ENCODE measurements around the gene CPNE7. TPM values are rescaled to one million over a fixed set of nuclear protein-coding genes. Genes with fewer than 3 reads are reported as not detected.

CPNE7 gene
- polyA plus RNA-seq, 1 donor, result 11.7 TPM

GRCh38 chr16:89615596-89616090 lies 40.1 kb downstream of the CPNE7 start:
- Histone ChIP-seq H3K4me1 (ENCODE audit: control insufficient read depth, insufficient read depth, low read length) (peaks cover 38% of the 10 kb centered on the region), H3K4me3 (ENCODE audit: low read length) (no peak overlapping the region), H3K27ac (ENCODE audit: low read length) (no peak overlapping the region), H3K9me3 (ENCODE audit: control insufficient read depth, low read depth, low read length) (peaks cover 13% of the 10 kb centered on the region), H3K27me3 (ENCODE audit: control insufficient read depth, insufficient read depth, low read length) (no peaks in the 10 kb centered on the region), H3K36me3 (ENCODE audit: control insufficient read depth, insufficient read depth, low read length) (no peaks in the 10 kb centered on the region)
- no CpG with 5 or more reads among the region's 17 CpGs for WGBS (ENCODE audit: insufficient coverage, low lambda C conversion rate)
- no peak for DNase-seq

- no peak overlapping the region for H3K4me3 ChIP-seq (ENCODE audit: low read length)
- H3K36me3 ChIP-seq (ENCODE audit: control insufficient read depth, insufficient read depth, low read length), result no peaks in the 10 kb centered on the region
- no peak overlapping the region for H3K27ac ChIP-seq (ENCODE audit: low read length)
- no CpG with 5 or more reads among the region's 20 CpGs for WGBS (ENCODE audit: insufficient coverage, low lambda C conversion rate)
- H3K27me3 ChIP-seq (ENCODE audit: control insufficient read depth, insufficient read depth, low read length), result no peaks in the 10 kb centered on the region
- H3K9me3 ChIP-seq (ENCODE audit: control insufficient read depth, low read depth, low read length), result peaks cover 13% of the 10 kb centered on the region
- no peak for DNase-seq
- peaks cover 41% of the 10 kb centered on the region for H3K4me1 ChIP-seq (ENCODE audit: control insufficient read depth, insufficient read depth, low read length)
Observed at GRCh38 chr16:89616623-89617022, 41.1 kb downstream of the CPNE7 start.

DNA sequence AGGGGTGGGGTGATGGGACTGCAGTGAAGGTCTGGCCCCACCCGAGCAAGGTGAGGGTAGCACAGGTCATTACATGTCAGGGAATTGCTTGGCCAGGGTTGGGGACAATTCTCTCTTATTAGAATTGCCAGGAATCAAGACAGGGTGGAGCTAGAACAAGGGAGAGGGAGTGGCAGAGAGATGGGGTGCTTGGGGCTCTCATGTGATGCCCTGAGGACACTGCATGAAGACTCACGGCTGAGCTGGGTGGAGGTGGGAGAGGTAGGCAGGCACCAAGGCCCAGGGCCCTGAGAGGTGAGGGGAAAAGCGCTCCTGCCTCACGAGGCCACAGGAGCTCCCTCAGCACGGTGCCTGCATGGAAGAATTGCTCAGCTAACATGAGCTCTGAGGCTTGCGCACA lies 41.5 kb downstream of the CPNE7 start:
- Histone ChIP-seq H3K27me3 (ENCODE audit: control insufficient read depth, insufficient read depth, low read length) (no peaks in the 10 kb centered on the region), H3K4me3 (ENCODE audit: low read length) (no peak overlapping the region), H3K4me1 (ENCODE audit: control insufficient read depth, insufficient read depth, low read length) (peaks cover 45% of the 10 kb centered on the region), H3K36me3 (ENCODE audit: control insufficient read depth, insufficient read depth, low read length) (no peaks in the 10 kb centered on the region), H3K27ac (ENCODE audit: low read length) (no peak overlapping the region), H3K9me3 (ENCODE audit: control insufficient read depth, low read depth, low read length) (peaks cover 13% of the 10 kb centered on the region)
- WGBS (ENCODE audit: insufficient coverage, low lambda C conversion rate), result no CpG with 5 or more reads among the region's 6 CpGs
- DNase-seq, result no peak

- H3K36me3 ChIP-seq (ENCODE audit: control insufficient read depth, insufficient read depth, low read length), result peaks cover 4% of the 10 kb centered on the region
- no peak overlapping the region for H3K27ac ChIP-seq (ENCODE audit: low read length)
- peaks cover 36% of the 10 kb centered on the region for H3K4me1 ChIP-seq (ENCODE audit: control insufficient read depth, insufficient read depth, low read length)
- no CpG with 5 or more reads among the region's 16 CpGs for WGBS (ENCODE audit: insufficient coverage, low lambda C conversion rate)
- H3K4me3 ChIP-seq (ENCODE audit: low read length), result no peak overlapping the region
- no peak for DNase-seq
- peaks cover 13% of the 10 kb centered on the region for H3K9me3 ChIP-seq (ENCODE audit: control insufficient read depth, low read depth, low read length)
- H3K27me3 ChIP-seq (ENCODE audit: control insufficient read depth, insufficient read depth, low read length), result no peaks in the 10 kb centered on the region
Observed at GRCh38 chr16:89618109-89618998, 42.8 kb downstream of the CPNE7 start.

DNA sequence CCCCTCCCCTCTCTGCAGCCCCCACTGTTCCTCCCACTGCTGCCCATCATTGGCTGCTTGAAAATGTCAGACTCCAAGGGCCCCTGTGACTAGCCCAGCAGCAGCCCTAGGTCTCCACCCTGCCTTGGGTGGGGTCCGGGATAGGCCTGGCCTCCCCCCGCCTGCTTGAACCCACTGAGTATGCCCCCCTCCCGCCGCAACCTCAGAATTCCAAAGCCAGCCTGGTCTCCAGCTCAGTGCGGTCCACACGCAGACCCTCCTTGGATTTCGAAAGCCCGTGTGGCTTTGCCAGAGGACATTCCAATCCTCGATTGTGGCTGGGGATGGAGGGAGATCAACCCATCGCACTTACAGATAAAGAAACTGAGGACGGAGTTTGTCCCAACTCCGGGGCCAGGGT lies 44.3 kb downstream of the CPNE7 start:
- no CpG with 5 or more reads among the region's 12 CpGs for WGBS (ENCODE audit: insufficient coverage, low lambda C conversion rate)
- H3K4me1 ChIP-seq (ENCODE audit: control insufficient read depth, insufficient read depth, low read length), result peaks cover 34% of the 10 kb centered on the region
- H3K36me3 ChIP-seq (ENCODE audit: control insufficient read depth, insufficient read depth, low read length), result peaks cover 4% of the 10 kb centered on the region
- peaks cover 8% of the 10 kb centered on the region for H3K9me3 ChIP-seq (ENCODE audit: control insufficient read depth, low read depth, low read length)
- H3K27ac ChIP-seq (ENCODE audit: low read length), result no peak overlapping the region
- H3K4me3 ChIP-seq (ENCODE audit: low read length), result no peak overlapping the region
- no peak for DNase-seq
- no peaks in the 10 kb centered on the region for H3K27me3 ChIP-seq (ENCODE audit: control insufficient read depth, insufficient read depth, low read length)

DNA sequence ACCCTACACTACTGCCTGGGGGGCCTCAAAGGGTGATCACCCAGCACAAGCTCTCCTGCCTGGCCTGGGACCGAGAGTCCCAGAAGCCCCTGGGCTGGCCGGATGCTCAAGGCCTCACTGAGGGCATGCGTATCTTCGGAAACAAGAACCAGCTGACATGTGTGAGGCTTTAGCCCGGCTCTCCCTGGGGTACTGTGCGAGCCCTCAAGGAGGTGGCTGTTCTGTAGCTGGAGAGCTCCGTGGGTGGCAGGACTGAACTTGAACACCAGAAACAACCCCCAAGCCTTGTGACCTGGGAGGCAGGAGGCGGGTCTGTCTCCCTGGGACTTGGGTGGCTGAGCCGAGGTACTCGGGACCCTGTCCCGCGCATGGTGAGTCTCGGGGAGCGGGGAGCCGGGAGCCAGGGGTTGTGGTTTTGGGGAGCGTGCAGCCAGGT lies 44.9 kb downstream of the CPNE7 start:
- no peak for DNase-seq
- WGBS (ENCODE audit: insufficient coverage, low lambda C conversion rate), result no CpG with 5 or more reads among the region's 16 CpGs
- Histone ChIP-seq H3K9me3 (ENCODE audit: control insufficient read depth, low read depth, low read length) (peaks cover 6% of the 10 kb centered on the region), H3K27me3 (ENCODE audit: control insufficient read depth, insufficient read depth, low read length) (no peaks in the 10 kb centered on the region), H3K36me3 (ENCODE audit: control insufficient read depth, insufficient read depth, low read length) (peaks cover 4% of the 10 kb centered on the region), H3K27ac (ENCODE audit: low read length) (no peak overlapping the region), H3K4me3 (ENCODE audit: low read length) (no peak overlapping the region), H3K4me1 (ENCODE audit: control insufficient read depth, insufficient read depth, low read length) (peaks cover 34% of the 10 kb centered on the region)

DNA sequence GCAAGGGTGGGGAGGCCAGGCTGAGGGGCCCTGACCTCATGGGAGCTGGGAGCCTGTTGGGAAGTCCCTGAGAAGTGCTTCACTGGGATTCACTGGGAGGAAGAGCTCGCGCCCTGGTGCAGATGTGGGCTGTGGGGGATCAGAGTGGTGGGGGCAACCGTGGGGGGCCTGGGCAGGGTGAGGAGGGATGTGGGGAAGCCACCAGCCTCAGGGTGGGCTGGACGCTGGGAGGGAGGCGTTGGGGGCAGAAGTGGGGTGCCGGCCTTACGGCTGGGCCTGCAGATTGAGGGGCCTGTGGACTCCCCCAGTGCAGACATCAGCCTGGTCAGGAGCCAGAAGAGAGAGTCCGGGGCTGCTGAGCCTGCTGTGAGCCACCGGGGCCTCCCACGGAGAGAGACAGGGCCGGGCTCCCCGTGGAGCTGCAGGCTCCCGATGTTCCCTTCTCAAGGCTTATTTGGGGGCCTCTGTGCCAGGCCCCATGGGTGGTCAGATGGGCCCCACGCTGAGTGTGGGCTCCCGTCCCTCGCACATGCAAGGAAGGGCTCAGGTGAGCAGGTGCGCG lies 45.7 kb downstream of the CPNE7 start:
- H3K36me3 ChIP-seq (ENCODE audit: control insufficient read depth, insufficient read depth, low read length), result peaks cover 6% of the 10 kb centered on the region
- peaks cover 5% of the 10 kb centered on the region for H3K9me3 ChIP-seq (ENCODE audit: control insufficient read depth, low read depth, low read length)
- WGBS (ENCODE audit: insufficient coverage, low lambda C conversion rate), result no CpG with 5 or more reads among the region's 18 CpGs
- H3K27me3 ChIP-seq (ENCODE audit: control insufficient read depth, insufficient read depth, low read length), result no peaks in the 10 kb centered on the region
- DNase-seq, result no peak
- H3K27ac ChIP-seq (ENCODE audit: low read length), result no peak overlapping the region
- peaks cover 37% of the 10 kb centered on the region for H3K4me1 ChIP-seq (ENCODE audit: control insufficient read depth, insufficient read depth, low read length)
- no peak overlapping the region for H3K4me3 ChIP-seq (ENCODE audit: low read length)

- peak in 1 of 2 donors; percentile 52 for DNase-seq
Observed at GRCh38 chr16:89621698-89622409, 46.3 kb downstream of the CPNE7 start.

DNA sequence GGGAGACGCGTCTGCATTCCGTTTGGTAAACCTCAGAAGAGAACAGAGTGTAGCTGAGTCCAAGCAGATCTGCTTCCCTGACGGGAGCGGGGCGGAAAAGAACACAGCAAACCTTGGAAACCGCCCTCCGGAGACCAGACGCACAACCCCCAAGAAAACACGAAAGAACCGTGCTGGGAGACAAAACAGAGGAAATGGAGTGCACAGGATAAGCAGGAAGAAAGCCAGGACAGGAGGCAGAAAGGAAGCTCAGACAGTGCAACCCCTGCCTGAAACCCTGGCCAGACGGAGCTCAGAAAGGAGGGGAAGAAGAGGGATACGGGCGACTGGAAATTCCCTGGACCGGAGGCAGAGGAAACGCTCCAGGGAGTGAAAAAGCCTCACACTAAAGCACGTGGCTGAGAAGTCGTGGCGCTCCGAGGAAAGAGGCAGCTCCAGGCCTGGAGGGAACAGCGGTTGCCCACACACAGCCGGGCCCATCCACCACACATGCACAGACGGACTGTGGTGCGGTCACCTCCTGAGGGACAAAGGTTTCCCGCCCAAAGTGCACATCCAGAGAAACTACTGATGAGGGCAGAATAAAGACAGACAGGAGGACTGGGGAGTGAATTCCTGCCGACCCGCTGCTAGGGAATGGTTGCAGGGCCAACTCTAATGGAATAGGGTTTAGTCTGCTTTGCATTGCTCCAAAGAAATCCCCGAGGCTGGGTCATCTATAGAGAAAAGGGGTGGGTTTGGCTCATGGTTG lies 48.1 kb downstream of the CPNE7 start:
- no peak overlapping the region for H3K27ac ChIP-seq (ENCODE audit: low read length)
- peaks cover 29% of the 10 kb centered on the region for H3K4me1 ChIP-seq (ENCODE audit: control insufficient read depth, insufficient read depth, low read length)
- no peak for DNase-seq
- no peaks in the 10 kb centered on the region for H3K9me3 ChIP-seq (ENCODE audit: control insufficient read depth, low read depth, low read length)
- 92% methylated on average over 9 of the region's 28 CpGs for WGBS (ENCODE audit: insufficient coverage, low lambda C conversion rate)
- no peak overlapping the region for H3K4me3 ChIP-seq (ENCODE audit: low read length)
- no peaks in the 10 kb centered on the region for H3K27me3 ChIP-seq (ENCODE audit: control insufficient read depth, insufficient read depth, low read length)
- peaks cover 7% of the 10 kb centered on the region for H3K36me3 ChIP-seq (ENCODE audit: control insufficient read depth, insufficient read depth, low read length)

More at GRCh38 chr16:89621698-89622409, 46.3 kb downstream of the CPNE7 start:
- H3K36me3 ChIP-seq (ENCODE audit: control insufficient read depth, insufficient read depth, low read length), result peaks cover 7% of the 10 kb centered on the region
- no peaks in the 10 kb centered on the region for H3K27me3 ChIP-seq (ENCODE audit: control insufficient read depth, insufficient read depth, low read length)
- WGBS (ENCODE audit: insufficient coverage, low lambda C conversion rate), result no CpG with 5 or more reads among the region's 32 CpGs
- H3K4me3 ChIP-seq (ENCODE audit: low read length), result no peak overlapping the region
- no peak overlapping the region for H3K27ac ChIP-seq (ENCODE audit: low read length)
- H3K4me1 ChIP-seq (ENCODE audit: control insufficient read depth, insufficient read depth, low read length), result peaks cover 33% of the 10 kb centered on the region
- no peaks in the 10 kb centered on the region for H3K9me3 ChIP-seq (ENCODE audit: control insufficient read depth, low read depth, low read length)

Measured in large intestine (tissue), 3 donors.